Measurements from ENCODE around the gene KLHL29. TPM values are rescaled to one million over a fixed set of nuclear protein-coding genes. Genes with fewer than 3 reads are reported as not detected.

Gene KLHL29
- total RNA-seq, 2 experiments from 2014 or later: 0.23 to 0.66 TPM

- no peak for DNase-seq (ENCODE audit: low spot score)
- ChIA-PET POLR2A (interaction anchor here (0.7 kb wide), 1 partner anchor 192 kb away, joined by 4 read pairs; no protein-coding TSS in a partner anchor), CTCF (ENCODE audit: unreplicated experiment) (no interaction called here)
- intact Hi-C loops (cut with micrococcal nuclease; ENCODE audit: unreplicated experiment): no loop called here
- Histone ChIP-seq H4K20me1 (ENCODE audit: insufficient read depth, low read length) (no peaks in the 10 kb centered on the region), H3K36me3 (ENCODE audit: insufficient read depth, low read length) (no peaks in the 10 kb centered on the region), H3K79me2 (ENCODE audit: insufficient read depth, low read depth, low read length) (no peaks in the 10 kb centered on the region), H2AFZ (ENCODE audit: low read length) (no peak overlapping the region), H3K4me2 (ENCODE audit: low read length) (no peak overlapping the region), H3K4me3 (ENCODE audit: low read depth, low read length, poor library complexity, severe bottlenecking) (no peak overlapping the region), H3K9me3 (ENCODE audit: low read length) (no peaks in the 10 kb centered on the region), H3K9me2 (ENCODE audit: insufficient read depth, low read length) (no peaks in the 10 kb centered on the region), H3K4me1 (ENCODE audit: insufficient read depth, low read length, poor library complexity, severe bottlenecking) (no peaks in the 10 kb centered on the region), H3K27ac (ENCODE audit: low read depth, low read length, poor library complexity, severe bottlenecking) (no peak overlapping the region)
- no peak for TF ChIP-seq EZH2phosphoT487 (IDR thresholded peaks at IDR 0.05; ENCODE audit: borderline replicate concordance, low read depth, low read length)
- no peak for TF ChIP-seq CTCF (conservative IDR thresholded peaks at IDR 0.05; ENCODE audit: low read length)
- BruUV-seq (replicated peaks): no TSS peak
Observed at GRCh38 chr2:23454501-23455120, 69.6 kb downstream of the KLHL29 start.

- no peaks in the 10 kb centered on the region for H3K9me2 ChIP-seq (ENCODE audit: insufficient read depth, low read length)
- no peak overlapping the region for H3K4me3 ChIP-seq (ENCODE audit: low read depth, low read length, poor library complexity, severe bottlenecking)
- POLR2A ChIA-PET: no interaction called here
- CTCF ChIA-PET (ENCODE audit: unreplicated experiment): no interaction called here
- H3K4me1 ChIP-seq (ENCODE audit: insufficient read depth, low read length, poor library complexity, severe bottlenecking): no peaks in the 10 kb centered on the region
- H3K36me3 ChIP-seq (ENCODE audit: insufficient read depth, low read length): no peaks in the 10 kb centered on the region
- intact Hi-C loops (cut with micrococcal nuclease; ENCODE audit: unreplicated experiment): no loop called here
- TF ChIP-seq CTCF (conservative IDR thresholded peaks at IDR 0.05; ENCODE audit: low read length): no peak
- TF ChIP-seq EZH2phosphoT487 (IDR thresholded peaks at IDR 0.05; ENCODE audit: borderline replicate concordance, low read depth, low read length): no peak
- no peaks in the 10 kb centered on the region for H3K79me2 ChIP-seq (ENCODE audit: insufficient read depth, low read depth, low read length)
- no peak overlapping the region for H2AFZ ChIP-seq (ENCODE audit: low read length)
- no peaks in the 10 kb centered on the region for H3K9me3 ChIP-seq (ENCODE audit: low read length)
- BruUV-seq (replicated peaks): no TSS peak
- H3K27ac ChIP-seq (ENCODE audit: low read depth, low read length, poor library complexity, severe bottlenecking): no peak overlapping the region
- DNase-seq (ENCODE audit: low spot score): no peak
- H3K4me2 ChIP-seq (ENCODE audit: low read length): no peak overlapping the region
- H4K20me1 ChIP-seq (ENCODE audit: insufficient read depth, low read length): no peaks in the 10 kb centered on the region
Observed at GRCh38 chr2:23456396-23456795, 71.4 kb downstream of the KLHL29 start.

- H3K36me3 ChIP-seq (ENCODE audit: insufficient read depth, low read length): no peaks in the 10 kb centered on the region
- H3K4me3 ChIP-seq (ENCODE audit: low read depth, low read length, poor library complexity, severe bottlenecking): no peak overlapping the region
- CTCF ChIA-PET (ENCODE audit: unreplicated experiment): no interaction called here
- no peak for TF ChIP-seq CTCF (conservative IDR thresholded peaks at IDR 0.05; ENCODE audit: low read length)
- TF ChIP-seq EZH2phosphoT487 (IDR thresholded peaks at IDR 0.05; ENCODE audit: borderline replicate concordance, low read depth, low read length): no peak
- intact Hi-C loops (cut with micrococcal nuclease; ENCODE audit: unreplicated experiment): no loop called here
- no peaks in the 10 kb centered on the region for H4K20me1 ChIP-seq (ENCODE audit: insufficient read depth, low read length)
- BruUV-seq (replicated peaks): no TSS peak
- no peaks in the 10 kb centered on the region for H3K9me3 ChIP-seq (ENCODE audit: low read length)
- H3K4me1 ChIP-seq (ENCODE audit: insufficient read depth, low read length, poor library complexity, severe bottlenecking): no peaks in the 10 kb centered on the region
- no peak for DNase-seq (ENCODE audit: low spot score)
- no peak overlapping the region for H3K4me2 ChIP-seq (ENCODE audit: low read length)
- H3K27ac ChIP-seq (ENCODE audit: low read depth, low read length, poor library complexity, severe bottlenecking): no peak overlapping the region
- no peaks in the 10 kb centered on the region for H3K9me2 ChIP-seq (ENCODE audit: insufficient read depth, low read length)
- no peak overlapping the region for H2AFZ ChIP-seq (ENCODE audit: low read length)
- POLR2A ChIA-PET: no interaction called here
- no peaks in the 10 kb centered on the region for H3K79me2 ChIP-seq (ENCODE audit: insufficient read depth, low read depth, low read length)
Observed at GRCh38 chr2:23456881-23457760, 72.1 kb downstream of the KLHL29 start.

All from OCI-LY7 (cell line).